Measurements from ENCODE around the gene HTRA1. TPM values are rescaled to one million over a fixed set of nuclear protein-coding genes. Genes with fewer than 3 reads are reported as not detected.
A peak's percentile ranks its signal among the peaks of the same experiment; 100 is the strongest.

HTRA1 gene
- total and polyA plus RNA-seq, 2 donors (not counting 1 experiment from before 2014, with no cell fraction given) = 109 to 216 TPM

GRCh38 chr10:122557516-122557915 is 96.2 kb downstream of the HTRA1 start:
- DNase-seq (ENCODE audit: low read depth in 2 of 2) = peak in 1 of 2 donors; percentile 17
- Histone ChIP-seq H3K4me2 (ENCODE audit: extremely low read depth, insufficient read depth, low read length) (no peak overlapping the region), H3K36me3 (ENCODE audit: control insufficient read depth, insufficient read depth, low read length) (no peaks in the 10 kb centered on the region), H2AFZ (ENCODE audit: low read length) (no peak overlapping the region), H3K9me3 (ENCODE audit: control insufficient read depth, insufficient read depth, low read depth, low read length) (no peaks in the 10 kb centered on the region), H3K4me1 (ENCODE audit: control insufficient read depth, extremely low read depth, insufficient read depth, low read length) (no peaks in the 10 kb centered on the region), H3K4me3 (replicated peaks in 1 of 4; ENCODE audit: control extremely low read depth in 1 of 4, insufficient read depth in 1 of 4, low read depth in 3 of 4, low read length in 4 of 4) (no peak overlapping the region), H3K9ac (ENCODE audit: insufficient read depth, low read length) (no peak overlapping the region), H3K79me2 (ENCODE audit: control insufficient read depth, insufficient read depth, low read length) (no peaks in the 10 kb centered on the region), H3K27ac (ENCODE audit: insufficient read depth, low read length) (no peak overlapping the region), H3K27me3 (ENCODE audit: control insufficient read depth, insufficient read depth, low read length) (no peaks in the 10 kb centered on the region), H4K20me1 (ENCODE audit: control insufficient read depth, extremely low read depth, insufficient read depth, low read length) (no peaks in the 10 kb centered on the region)
- TF ChIP-seq, protein P1, sequence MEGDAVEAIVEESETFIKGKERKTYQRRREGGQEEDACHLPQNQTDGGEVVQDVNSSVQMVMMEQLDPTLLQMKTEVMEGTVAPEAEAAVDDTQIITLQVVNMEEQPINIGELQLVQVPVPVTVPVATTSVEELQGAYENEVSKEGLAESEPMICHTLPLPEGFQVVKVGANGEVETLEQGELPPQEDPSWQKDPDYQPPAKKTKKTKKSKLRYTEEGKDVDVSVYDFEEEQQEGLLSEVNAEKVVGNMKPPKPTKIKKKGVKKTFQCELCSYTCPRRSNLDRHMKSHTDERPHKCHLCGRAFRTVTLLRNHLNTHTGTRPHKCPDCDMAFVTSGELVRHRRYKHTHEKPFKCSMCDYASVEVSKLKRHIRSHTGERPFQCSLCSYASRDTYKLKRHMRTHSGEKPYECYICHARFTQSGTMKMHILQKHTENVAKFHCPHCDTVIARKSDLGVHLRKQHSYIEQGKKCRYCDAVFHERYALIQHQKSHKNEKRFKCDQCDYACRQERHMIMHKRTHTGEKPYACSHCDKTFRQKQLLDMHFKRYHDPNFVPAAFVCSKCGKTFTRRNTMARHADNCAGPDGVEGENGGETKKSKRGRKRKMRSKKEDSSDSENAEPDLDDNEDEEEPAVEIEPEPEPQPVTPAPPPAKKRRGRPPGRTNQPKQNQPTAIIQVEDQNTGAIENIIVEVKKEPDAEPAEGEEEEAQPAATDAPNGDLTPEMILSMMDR (conservative IDR thresholded peaks at IDR 0.05 in 1 of 2, IDR thresholded peaks at IDR 0.05 in 1 of 2; ENCODE audit: low read depth in 1 of 2, low read length in 2 of 2) = no peak
- TF ChIP-seq EZH2 (IDR thresholded peaks at IDR 0.05; ENCODE audit: low read length, missing control alignments) = no peak

DNA sequence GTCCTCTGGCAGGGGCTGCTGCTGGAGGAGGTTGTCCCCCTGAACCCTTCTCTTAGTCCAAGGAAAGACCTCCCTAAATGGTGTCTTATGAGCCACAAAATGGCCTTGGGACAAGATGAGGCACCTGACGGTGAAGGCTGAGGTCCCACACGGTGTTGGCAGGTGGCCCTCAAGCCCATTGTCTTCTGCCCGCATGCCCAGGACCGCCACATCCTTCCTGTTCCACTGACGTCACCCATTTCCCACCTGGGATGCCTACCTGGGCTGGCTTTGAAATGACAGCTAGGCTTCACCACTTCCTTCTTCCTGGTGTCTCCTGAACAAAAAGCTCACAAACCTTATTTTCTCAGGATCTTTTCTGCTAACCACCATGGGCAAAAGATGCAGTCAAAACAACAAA is 97.1 kb downstream of the HTRA1 start:
- no peaks in the 10 kb centered on the region for H3K36me3 ChIP-seq (ENCODE audit: control insufficient read depth, insufficient read depth, low read length)
- no peak overlapping the region for H3K4me3 ChIP-seq (replicated peaks in 1 of 4; ENCODE audit: control extremely low read depth in 1 of 4, insufficient read depth in 1 of 4, low read depth in 3 of 4, low read length in 4 of 4)
- TF ChIP-seq, protein P1 (conservative IDR thresholded peaks at IDR 0.05 in 1 of 2, IDR thresholded peaks at IDR 0.05 in 1 of 2; ENCODE audit: low read depth in 1 of 2, low read length in 2 of 2) = no peak
- no peak for TF ChIP-seq EZH2 (IDR thresholded peaks at IDR 0.05; ENCODE audit: low read length, missing control alignments)
- peaks cover 3% of the 10 kb centered on the region for H3K27me3 ChIP-seq (ENCODE audit: control insufficient read depth, insufficient read depth, low read length)
- no peak overlapping the region for H2AFZ ChIP-seq (ENCODE audit: low read length)
- no peaks in the 10 kb centered on the region for H3K4me1 ChIP-seq (ENCODE audit: control insufficient read depth, extremely low read depth, insufficient read depth, low read length)
- H3K9ac ChIP-seq (ENCODE audit: insufficient read depth, low read length) = no peak overlapping the region
- no peaks in the 10 kb centered on the region for H3K9me3 ChIP-seq (ENCODE audit: control insufficient read depth, insufficient read depth, low read depth, low read length)
- H3K4me2 ChIP-seq (ENCODE audit: extremely low read depth, insufficient read depth, low read length) = no peak overlapping the region
- no peak overlapping the region for H3K27ac ChIP-seq (ENCODE audit: insufficient read depth, low read length)
- H4K20me1 ChIP-seq (ENCODE audit: control insufficient read depth, extremely low read depth, insufficient read depth, low read length) = no peaks in the 10 kb centered on the region
- H3K79me2 ChIP-seq (ENCODE audit: control insufficient read depth, insufficient read depth, low read length) = no peaks in the 10 kb centered on the region
- no peak for DNase-seq (ENCODE audit: low read depth in 2 of 2)

- H2AFZ ChIP-seq (ENCODE audit: low read length) = no peak overlapping the region
- no peaks in the 10 kb centered on the region for H3K9me3 ChIP-seq (ENCODE audit: control insufficient read depth, insufficient read depth, low read depth, low read length)
These were observed 97.9 kb downstream of the HTRA1 start for GRCh38 chr10:122559228-122559627.

More at GRCh38 chr10:122559228-122559627, 97.9 kb downstream of the HTRA1 start:
- TF ChIP-seq, protein P1 (conservative IDR thresholded peaks at IDR 0.05 in 1 of 2, IDR thresholded peaks at IDR 0.05 in 1 of 2; ENCODE audit: low read depth in 1 of 2, low read length in 2 of 2) = no peak
- no peak for TF ChIP-seq EZH2 (IDR thresholded peaks at IDR 0.05; ENCODE audit: low read length, missing control alignments)
- Histone ChIP-seq H3K4me3 (replicated peaks in 1 of 4; ENCODE audit: control extremely low read depth in 1 of 4, insufficient read depth in 1 of 4, low read depth in 3 of 4, low read length in 4 of 4) (no peak overlapping the region), H3K4me2 (ENCODE audit: extremely low read depth, insufficient read depth, low read length) (no peak overlapping the region), H3K27me3 (ENCODE audit: control insufficient read depth, insufficient read depth, low read length) (peaks cover 7% of the 10 kb centered on the region), H4K20me1 (ENCODE audit: control insufficient read depth, extremely low read depth, insufficient read depth, low read length) (no peaks in the 10 kb centered on the region), H3K9ac (ENCODE audit: insufficient read depth, low read length) (no peak overlapping the region), H3K36me3 (ENCODE audit: control insufficient read depth, insufficient read depth, low read length) (no peaks in the 10 kb centered on the region), H3K27ac (ENCODE audit: insufficient read depth, low read length) (no peak overlapping the region), H3K4me1 (ENCODE audit: control insufficient read depth, extremely low read depth, insufficient read depth, low read length) (no peaks in the 10 kb centered on the region), H3K79me2 (ENCODE audit: control insufficient read depth, insufficient read depth, low read length) (no peaks in the 10 kb centered on the region)
- peak in 1 of 2 donors; percentile 10 for DNase-seq (ENCODE audit: low read depth in 2 of 2)
